Effector memory CD8-positive, alpha-beta T cell (primary cell): ENCODE measurements around the gene ZNRF3.

Source experiments
- ATAC-seq: fragments of 150-1000 bp; cut with Tn5 transposase; replicated peaks from 2 replicates; pipeline ENCODE4 v1.10.0; 2021; ENCODE audit warnings: mild to moderate bottlenecking, moderate library complexity
- DNase-seq, 3 experiments: peaks; one replicate each; pipeline ENCODE4 v3.0.0; 2021
- H3K27ac Mint-ChIP-seq, 2 donors: one replicate each; pipeline ENCODE4 v1.8.0; 2022; ENCODE audit warnings: mild to moderate bottlenecking in 2 of 2, mixed read lengths in 2 of 2, moderate library complexity in 2 of 2
- H3K27me3 Mint-ChIP-seq, 2 donors: one replicate each; pipeline ENCODE4 v1.8.0; 2022; ENCODE audit warnings: mixed read lengths in 2 of 2
- H3K36me3 Mint-ChIP-seq: one replicate; pipeline ENCODE4 v1.8.0; 2022; ENCODE audit warnings: mild to moderate bottlenecking, moderate library complexity, mixed read lengths; ENCODE audit not compliant: insufficient read depth
- H3K4me1 Mint-ChIP-seq, 2 donors: one replicate each; pipeline ENCODE4 v1.8.0; 2022; ENCODE audit warnings: low read depth in 2 of 2, mixed read lengths in 2 of 2
- H3K4me3 Mint-ChIP-seq, 2 donors: one replicate each; pipeline ENCODE4 v1.8.0; 2022; ENCODE audit warnings: mild to moderate bottlenecking in 2 of 2, mixed read lengths in 2 of 2, moderate library complexity in 2 of 2
- H3K9me3 Mint-ChIP-seq, 2 donors: one replicate each; pipeline ENCODE4 v1.8.0; 2022; ENCODE audit warnings: mixed read lengths in 2 of 2

Gene ZNRF3

DNA sequence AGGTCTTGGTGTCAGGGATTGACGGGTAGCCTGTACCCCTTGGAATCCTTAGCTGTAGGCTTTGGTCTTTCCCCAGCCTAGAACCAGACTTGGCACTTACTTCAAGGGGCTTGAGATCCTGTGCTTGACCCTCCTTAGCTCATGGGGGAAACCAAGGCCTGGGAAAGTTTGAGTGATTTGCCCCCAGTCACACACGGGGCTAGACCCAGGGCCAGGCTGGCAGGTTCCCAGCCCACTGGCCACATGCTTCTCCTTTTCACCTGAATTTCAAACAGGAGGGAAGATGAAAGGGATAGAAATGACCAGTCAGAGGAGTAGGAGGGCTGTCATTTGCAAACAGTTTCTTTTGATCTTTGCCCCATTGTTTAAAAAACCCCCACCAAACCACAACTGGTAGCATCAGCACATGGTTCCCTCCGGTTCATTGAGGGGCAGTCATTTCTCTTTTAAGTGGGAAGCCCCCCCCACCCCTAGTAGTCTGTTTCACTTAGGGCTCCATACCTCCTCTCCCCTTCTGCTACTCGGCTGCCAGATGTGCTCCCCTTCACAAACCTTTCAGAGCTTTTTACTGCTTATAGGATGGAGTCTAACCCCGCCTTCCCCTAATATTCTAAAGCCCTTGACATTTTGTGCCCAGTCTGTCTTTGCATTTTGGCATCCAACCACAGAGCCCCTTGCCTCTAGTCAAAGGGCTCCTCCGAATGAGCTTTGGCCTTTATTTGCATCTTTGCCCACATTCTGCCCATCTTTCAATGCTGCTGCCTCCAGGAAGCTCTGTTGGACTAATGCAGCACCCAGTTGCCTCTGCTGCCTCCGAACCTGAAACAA is 37.6 kb downstream of the ZNRF3 start:
- Mint-ChIP-seq H3K36me3 (peaks cover 3% of the 10 kb centered on the region), H3K4me1 (no peaks in the 10 kb centered on the region), H3K27me3 (peaks cover 31 to 50% of the 10 kb centered on the region in 2 donors), H3K4me3 (no peak overlapping the region), H3K9me3 (no peaks in the 10 kb centered on the region), H3K27ac (no peak overlapping the region)
- no peak for DNase-seq
- ATAC-seq, result no peak

DNA sequence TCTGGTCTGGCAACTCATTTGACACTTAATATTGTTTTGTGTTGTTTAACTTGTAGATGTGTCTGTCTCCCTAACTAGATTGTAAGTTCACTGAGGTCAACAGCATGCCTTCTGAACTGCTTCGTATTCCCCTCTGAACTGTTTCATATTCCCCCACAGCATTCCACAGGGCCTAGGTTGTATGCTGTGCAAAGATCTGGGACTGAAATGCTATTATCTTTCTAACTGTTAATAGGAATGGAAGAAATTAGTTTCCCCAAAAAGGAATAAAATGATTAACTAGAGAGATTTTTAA is 38.2 kb downstream of the ZNRF3 start:
- Mint-ChIP-seq H3K4me3 (no peak overlapping the region), H3K27me3 (peaks cover 31 to 54% of the 10 kb centered on the region in 2 donors), H3K9me3 (no peaks in the 10 kb centered on the region), H3K4me1 (no peaks in the 10 kb centered on the region), H3K36me3 (peaks cover 3% of the 10 kb centered on the region), H3K27ac (no peak overlapping the region)
- DNase-seq (no peak), ATAC-seq (no peak)

DNA sequence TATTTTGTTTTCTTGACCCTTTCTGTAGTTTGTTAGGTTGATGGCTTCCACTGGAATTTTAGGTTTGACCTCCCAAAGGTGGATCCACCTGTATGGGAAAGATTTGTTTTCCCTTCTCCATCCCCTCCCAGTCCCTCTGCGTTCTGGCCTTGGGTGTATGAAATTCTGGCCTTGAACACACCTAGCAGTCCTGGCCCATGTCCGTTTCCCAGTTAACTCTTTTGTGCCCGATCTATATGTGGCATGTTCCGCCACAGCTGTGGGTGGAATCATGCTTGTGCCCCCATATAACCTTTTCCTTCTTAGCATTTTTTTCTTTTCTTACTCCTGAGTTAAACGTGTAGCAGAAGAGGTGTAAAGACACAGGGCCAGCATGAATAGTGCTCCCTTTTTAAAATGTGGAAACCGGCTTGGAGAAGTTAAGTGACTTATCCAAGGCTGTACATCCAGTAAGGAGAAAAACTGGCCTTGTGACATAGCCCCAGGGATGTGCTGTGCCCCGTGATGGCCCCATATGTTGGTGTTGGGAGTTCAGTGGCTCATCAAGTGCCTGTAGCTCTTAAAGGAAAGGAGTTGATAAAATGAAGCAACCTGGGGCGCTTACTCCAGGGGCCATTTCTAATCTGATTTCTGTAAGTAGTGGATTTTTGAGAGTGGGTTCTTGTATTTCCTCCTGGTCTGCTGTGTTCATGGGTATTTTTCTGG is 39.3 kb downstream of the ZNRF3 start:
- peaks cover 37 to 54% of the 10 kb centered on the region in 2 donors for H3K27me3 Mint-ChIP-seq
- H3K4me3 Mint-ChIP-seq, result no peak overlapping the region
- no peaks in the 10 kb centered on the region for H3K4me1 Mint-ChIP-seq
- H3K9me3 Mint-ChIP-seq, result no peaks in the 10 kb centered on the region
- peaks cover 3% of the 10 kb centered on the region for H3K36me3 Mint-ChIP-seq
- no peak overlapping the region for H3K27ac Mint-ChIP-seq
- ATAC-seq, result no peak
- no peak for DNase-seq

DNA sequence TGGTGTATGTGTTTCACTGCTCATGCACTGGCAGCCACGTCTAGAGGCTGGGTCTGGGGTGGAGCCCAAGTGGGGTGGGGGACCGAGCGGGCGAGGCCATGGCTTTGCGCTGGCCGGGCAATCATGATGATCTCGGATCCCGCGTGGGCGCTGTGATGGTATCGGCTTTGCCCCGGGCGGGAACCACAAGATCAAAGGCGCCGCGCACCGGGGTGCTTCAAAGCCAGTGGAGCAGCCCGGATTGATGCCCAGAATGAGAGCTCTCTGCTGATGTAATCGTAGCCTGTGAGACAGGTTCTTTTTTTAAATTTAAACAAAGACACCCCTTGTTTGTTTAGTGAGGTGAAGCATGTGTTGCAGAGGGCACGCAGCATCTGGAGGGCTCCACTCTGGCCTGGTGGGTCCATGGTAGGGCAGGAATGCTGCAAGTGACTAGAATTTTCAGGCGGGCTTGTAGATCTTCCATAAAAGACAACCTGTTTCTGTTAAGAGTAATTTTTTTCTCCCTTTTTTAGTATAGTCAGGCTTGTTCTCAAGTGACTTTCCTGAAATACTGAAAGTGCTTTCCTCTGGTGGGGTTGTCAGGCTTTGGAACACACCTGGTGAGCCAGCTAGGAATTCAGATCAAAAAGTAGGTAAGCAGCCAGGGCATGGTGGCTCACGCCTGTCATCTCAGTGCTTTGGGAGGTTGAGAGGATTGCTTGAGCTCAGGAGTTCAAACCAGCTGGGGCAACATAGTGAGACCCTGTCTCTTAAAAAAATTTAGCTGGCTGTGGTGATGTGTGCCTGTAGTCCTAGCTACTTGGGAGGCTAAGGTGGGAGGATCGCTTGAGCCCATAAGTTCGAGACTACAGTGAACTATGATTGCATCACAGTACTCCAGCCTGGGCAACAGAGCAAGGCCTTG is 40.7 kb downstream of the ZNRF3 start:
- no peak overlapping the region for H3K27ac Mint-ChIP-seq
- DNase-seq, result no peak
- H3K4me3 Mint-ChIP-seq, result no peak overlapping the region
- H3K36me3 Mint-ChIP-seq, result peaks cover 3% of the 10 kb centered on the region
- no peak for ATAC-seq
- no peaks in the 10 kb centered on the region for H3K9me3 Mint-ChIP-seq
- no peaks in the 10 kb centered on the region for H3K4me1 Mint-ChIP-seq
- peaks cover 37 to 54% of the 10 kb centered on the region in 2 donors for H3K27me3 Mint-ChIP-seq

- DNase-seq, result no peak
- no peak overlapping the region for H3K27ac Mint-ChIP-seq
- ATAC-seq, result no peak
- H3K36me3 Mint-ChIP-seq, result peaks cover 3% of the 10 kb centered on the region
- H3K4me3 Mint-ChIP-seq, result no peak overlapping the region
- H3K4me1 Mint-ChIP-seq, result peaks cover 0 to 1% of the 10 kb centered on the region in 2 donors
- H3K9me3 Mint-ChIP-seq, result no peaks in the 10 kb centered on the region
- peaks cover 36 to 59% of the 10 kb centered on the region in 2 donors for H3K27me3 Mint-ChIP-seq
Observed at GRCh38 chr22:28925916-28926315, 42.5 kb downstream of the ZNRF3 start.

DNA sequence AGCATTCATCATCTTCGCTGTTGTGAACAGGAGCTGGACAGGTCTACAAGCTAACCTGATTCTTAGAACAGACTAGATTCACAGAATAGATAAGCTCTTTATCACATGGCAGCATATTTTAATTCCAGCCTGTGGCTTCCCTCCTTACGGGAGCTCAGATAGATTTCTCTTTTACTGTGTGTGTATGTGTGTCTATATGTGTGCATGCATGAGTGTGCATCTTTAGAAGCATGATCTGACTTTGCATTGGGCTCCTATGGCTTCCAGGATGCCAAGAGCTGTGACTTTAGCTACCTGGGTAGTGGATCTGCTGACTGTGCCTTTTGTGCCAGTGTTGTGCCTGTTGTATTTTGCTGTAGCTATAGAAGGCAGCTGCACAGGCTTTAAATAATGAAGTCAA is 44.3 kb downstream of the ZNRF3 start:
- ATAC-seq, result no peak
- Mint-ChIP-seq H3K27me3 (peaks cover 36 to 63% of the 10 kb centered on the region in 2 donors), H3K4me1 (peaks cover 0 to 1% of the 10 kb centered on the region in 2 donors), H3K27ac (no peak overlapping the region), H3K4me3 (no peak overlapping the region), H3K9me3 (no peaks in the 10 kb centered on the region), H3K36me3 (peaks cover 3% of the 10 kb centered on the region)
- DNase-seq, result no peak

GRCh38 chr22:28929197-28929596 is 45.8 kb downstream of the ZNRF3 start:
- H3K36me3 Mint-ChIP-seq, result no peaks in the 10 kb centered on the region
- DNase-seq (no peak), ATAC-seq (no peak)
- peaks cover 0 to 1% of the 10 kb centered on the region in 2 donors for H3K4me1 Mint-ChIP-seq
- H3K27ac Mint-ChIP-seq, result no peak overlapping the region
- peaks cover 43 to 58% of the 10 kb centered on the region in 2 donors for H3K27me3 Mint-ChIP-seq
- H3K9me3 Mint-ChIP-seq, result no peaks in the 10 kb centered on the region
- no peak overlapping the region for H3K4me3 Mint-ChIP-seq

DNA sequence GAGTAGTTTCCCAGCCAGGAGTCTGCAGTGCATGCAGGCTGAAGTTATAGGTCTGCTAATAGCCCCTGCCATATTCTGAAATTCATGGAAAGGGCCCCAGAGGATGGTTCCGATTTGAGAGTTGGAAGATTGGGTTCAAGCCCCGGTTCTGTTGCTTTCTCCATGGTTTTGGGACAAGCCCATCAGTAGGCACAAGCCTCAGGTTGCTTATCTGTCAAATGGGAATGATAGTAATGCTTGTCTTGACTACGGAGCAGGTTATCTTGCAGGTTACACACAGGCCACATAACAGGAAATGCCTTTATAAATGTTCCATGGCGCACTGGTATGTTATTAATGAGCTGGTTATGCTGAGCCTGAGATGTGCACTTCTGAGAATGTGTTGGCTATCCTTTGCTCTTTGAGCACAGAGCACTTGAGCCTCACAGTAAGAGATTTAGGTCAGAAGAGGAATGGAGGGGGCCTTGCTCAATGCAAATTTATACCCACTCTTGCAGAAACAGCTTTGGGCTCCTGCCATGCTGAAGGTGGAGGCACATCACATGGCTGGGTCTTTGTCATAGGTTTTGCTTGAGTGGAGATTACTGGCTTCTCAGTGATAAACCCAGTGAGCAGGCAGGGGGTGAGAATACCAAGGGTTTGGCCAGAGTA is 47.1 kb downstream of the ZNRF3 start:
- DNase-seq, result no peak
- Mint-ChIP-seq H3K4me3 (no peak overlapping the region), H3K27ac (no peak overlapping the region), H3K27me3 (peaks cover 44 to 58% of the 10 kb centered on the region in 2 donors), H3K36me3 (no peaks in the 10 kb centered on the region), H3K4me1 (peaks cover 0 to 4% of the 10 kb centered on the region in 2 donors), H3K9me3 (no peaks in the 10 kb centered on the region)
- no peak for ATAC-seq

DNA sequence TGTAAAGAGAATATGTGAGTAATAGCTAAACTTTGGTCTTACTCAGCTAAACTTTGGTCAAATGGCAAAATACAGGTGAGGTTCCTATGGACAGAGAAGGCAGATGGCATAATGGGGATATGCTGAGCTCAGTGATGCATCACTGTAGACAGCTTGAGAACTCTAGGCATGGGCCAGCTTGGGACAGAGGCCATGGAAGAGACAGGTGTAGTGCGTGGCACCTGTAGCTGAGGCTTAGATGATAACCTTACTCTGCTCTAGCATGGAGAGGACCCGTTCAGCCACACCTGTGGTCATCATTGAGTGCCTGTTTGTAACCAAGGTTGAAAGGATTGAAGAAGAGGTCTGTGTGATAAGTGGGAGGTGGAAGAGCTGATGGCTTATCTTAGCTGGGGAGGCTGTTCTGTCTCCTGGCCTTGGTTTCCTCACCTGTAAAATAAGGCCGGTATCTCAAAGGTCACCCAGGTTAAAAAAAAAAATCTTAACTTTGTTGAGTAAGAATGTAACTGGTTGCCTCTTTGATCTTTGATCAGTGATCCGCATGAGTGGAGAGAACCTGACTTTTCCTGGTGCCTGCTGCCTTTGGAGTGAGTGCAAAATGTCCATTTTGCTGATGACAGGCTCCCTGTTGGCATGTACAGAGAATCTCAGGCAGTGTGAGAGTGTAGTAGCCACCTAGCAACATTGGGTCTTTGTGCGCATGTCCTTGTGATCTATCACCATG is 48.6 kb downstream of the ZNRF3 start:
- Mint-ChIP-seq H3K4me1 (peaks cover 0 to 4% of the 10 kb centered on the region in 2 donors), H3K27me3 (peaks cover 53 to 60% of the 10 kb centered on the region in 2 donors), H3K9me3 (no peaks in the 10 kb centered on the region), H3K36me3 (no peaks in the 10 kb centered on the region), H3K27ac (no peak overlapping the region), H3K4me3 (no peak overlapping the region)
- ATAC-seq, result no peak
- DNase-seq, result no peak

DNA sequence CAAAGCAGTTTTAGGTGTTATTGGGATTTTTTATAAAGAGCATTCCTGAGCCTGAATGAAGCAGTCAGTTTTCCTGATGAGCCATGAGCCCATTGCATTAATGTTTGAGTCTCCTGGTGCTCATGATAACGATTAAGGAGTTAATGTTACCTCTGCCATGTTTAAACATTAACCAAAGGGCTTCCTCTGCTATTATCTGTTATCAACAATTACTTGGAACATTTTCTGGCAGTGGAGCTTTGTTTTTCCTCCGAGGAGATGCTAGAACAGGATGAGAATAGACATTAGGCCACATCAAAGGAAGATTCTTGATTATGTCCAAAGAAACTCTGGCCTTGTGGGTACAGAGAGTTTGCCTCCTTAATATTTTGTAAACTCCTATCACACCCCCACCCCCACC is 49.9 kb downstream of the ZNRF3 start:
- Mint-ChIP-seq H3K36me3 (no peaks in the 10 kb centered on the region), H3K4me3 (no peak overlapping the region), H3K27me3 (peaks cover 51 to 62% of the 10 kb centered on the region in 2 donors), H3K9me3 (no peaks in the 10 kb centered on the region), H3K4me1 (peaks cover 0 to 4% of the 10 kb centered on the region in 2 donors), H3K27ac (no peak overlapping the region)
- ATAC-seq (no peak), DNase-seq (no peak)

DNA sequence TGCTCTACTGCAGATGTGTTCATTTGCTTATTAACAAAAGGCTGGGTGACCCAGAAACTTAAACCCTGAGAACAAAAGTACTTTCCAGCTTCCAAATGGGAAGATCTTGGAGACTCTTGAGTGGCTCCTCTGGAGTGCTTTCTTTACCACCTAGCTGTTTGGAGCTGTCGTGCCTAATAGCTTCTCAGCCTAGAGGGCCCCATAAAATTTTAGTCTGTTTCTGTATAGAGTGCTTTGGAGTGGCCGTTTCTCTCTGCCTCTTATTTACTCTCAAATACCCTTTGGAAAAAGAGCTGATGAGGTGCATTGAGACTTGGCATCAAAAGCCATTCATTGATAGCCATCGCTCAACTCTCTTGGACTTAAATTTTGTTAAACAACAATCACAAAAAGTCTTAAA is 50.7 kb downstream of the ZNRF3 start:
- no peaks in the 10 kb centered on the region for H3K9me3 Mint-ChIP-seq

DNA sequence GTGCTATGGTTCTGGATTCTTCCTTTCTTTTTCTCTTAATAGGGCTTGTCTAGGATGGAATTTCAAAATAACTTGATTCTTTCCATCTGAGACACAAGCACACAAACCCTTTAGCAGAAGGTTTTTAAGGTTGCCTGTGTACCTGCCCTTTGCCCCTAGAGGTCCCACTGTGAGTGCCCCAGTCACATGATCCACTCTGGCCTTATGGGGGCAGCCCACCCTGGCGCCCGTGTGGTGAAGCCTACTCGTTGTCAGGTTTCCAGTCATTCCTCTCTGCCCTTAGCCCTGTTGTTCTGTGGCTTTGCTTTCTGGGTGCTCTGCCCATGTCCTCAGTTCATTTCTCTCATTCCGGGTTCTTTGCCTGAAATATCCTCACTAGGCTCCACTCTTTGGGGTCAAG is 51.8 kb downstream of the ZNRF3 start:
- Mint-ChIP-seq H3K4me1 (peaks cover 0 to 4% of the 10 kb centered on the region in 2 donors), H3K4me3 (no peak overlapping the region), H3K27me3 (peaks cover 56 to 78% of the 10 kb centered on the region in 2 donors), H3K9me3 (no peaks in the 10 kb centered on the region), H3K36me3 (no peaks in the 10 kb centered on the region), H3K27ac (no peak overlapping the region)
- ATAC-seq (no peak), DNase-seq (no peak)

More for the DNA sequence above, 50.7 kb downstream of the ZNRF3 start:
- no peak for DNase-seq
- ATAC-seq, result no peak
- H3K4me3 Mint-ChIP-seq, result no peak overlapping the region
- no peak overlapping the region for H3K27ac Mint-ChIP-seq
- peaks cover 0 to 4% of the 10 kb centered on the region in 2 donors for H3K4me1 Mint-ChIP-seq
- peaks cover 56 to 69% of the 10 kb centered on the region in 2 donors for H3K27me3 Mint-ChIP-seq
- no peaks in the 10 kb centered on the region for H3K36me3 Mint-ChIP-seq
